Endothelial cell (in vitro differentiated cells): ENCODE measurements around the gene SPG11. TPM values are rescaled to one million over a fixed set of nuclear protein-coding genes. Genes with fewer than 3 reads are reported as not detected.
"Not testable (repeated sequence)": the region's sequence is repeated elsewhere in the genome, so short reads cannot be mapped to it uniquely, and the experiment has no call there.

ENCODE experiments used
- DNase-seq: peaks from one replicate; pipeline ENCODE4 v3.0.0; 2021; ENCODE audit warnings: low spot score
- H3K27ac Mint-ChIP-seq: one replicate; pipeline ENCODE4 v1.8.0; 2021; ENCODE audit warnings: mixed read lengths, inconsistent platforms; ENCODE audit not compliant: unreplicated experiment
- H3K27me3 Mint-ChIP-seq: one replicate; pipeline ENCODE4 v1.8.0; 2021; ENCODE audit warnings: mild to moderate bottlenecking, moderate library complexity, mixed read lengths, inconsistent platforms; ENCODE audit not compliant: unreplicated experiment
- H3K36me3 Mint-ChIP-seq: one replicate; pipeline ENCODE4 v1.8.0; 2021; ENCODE audit warnings: mild to moderate bottlenecking, low read depth, mixed read lengths, inconsistent platforms; ENCODE audit not compliant: unreplicated experiment
- H3K4me1 Mint-ChIP-seq: one replicate; pipeline ENCODE4 v1.8.0; 2021; ENCODE audit warnings: mild to moderate bottlenecking, mixed read lengths, inconsistent platforms; ENCODE audit not compliant: unreplicated experiment
- H3K4me3 Mint-ChIP-seq: one replicate; pipeline ENCODE4 v1.8.0; 2021; ENCODE audit warnings: mild to moderate bottlenecking, mixed read lengths, inconsistent platforms; ENCODE audit not compliant: unreplicated experiment
- H3K9me3 Mint-ChIP-seq: one replicate; pipeline ENCODE4 v1.8.0; 2021; ENCODE audit warnings: mixed read lengths, inconsistent platforms; ENCODE audit not compliant: unreplicated experiment
- CTCF ChIP-seq: fragments of 200-600 bp; sonication (generic); IDR thresholded peaks from one replicate; pipeline ENCODE4 v1.5.0; 2021; ENCODE audit warnings: antibody characterized with exemption; ENCODE audit not compliant: unreplicated experiment
- total RNA-seq: library from RNA; stranded (reverse); fragmentation: NEBNext Ultra II Directional; extraction: Animal tissue kit (Norgen Biotek cat#: 25700); gene quantifications from one replicate; pipeline ENCODE4 v1.2.1, GENCODE V29; 2021; ENCODE audit not compliant: unreplicated experiment

SPG11 gene
- total RNA-seq, 1 donor from 2014 or later, result 37.1 TPM

- Mint-ChIP-seq H3K9me3 (no peaks in the 10 kb centered on the region), H3K27me3 (peaks cover 3% of the 10 kb centered on the region), H3K27ac (peak overlapping the region; percentile 86), H3K36me3 (peaks cover 8% of the 10 kb centered on the region), H3K4me3 (peak overlapping the region; percentile 93), H3K4me1 (peaks cover 12% of the 10 kb centered on the region)
- no peak for TF ChIP-seq CTCF
- peak; percentile 22 for DNase-seq
These were observed 127.8 kb downstream of the SPG11 start for GRCh38 chr15:44535523-44536301.

GRCh38 chr15:44535092-44535491 is 128.4 kb downstream of the SPG11 start:
- peaks cover 3% of the 10 kb centered on the region for H3K27me3 Mint-ChIP-seq
- peaks cover 12% of the 10 kb centered on the region for H3K4me1 Mint-ChIP-seq
- H3K36me3 Mint-ChIP-seq, result peaks cover 8% of the 10 kb centered on the region
- H3K4me3 Mint-ChIP-seq, result peak overlapping the region; percentile 82
- DNase-seq, result no peak
- peak overlapping the region; percentile 32 for H3K27ac Mint-ChIP-seq
- no peak for TF ChIP-seq CTCF
- H3K9me3 Mint-ChIP-seq, result no peaks in the 10 kb centered on the region

GRCh38 chr15:44532689-44533088 is 130.8 kb downstream of the SPG11 start:
- Mint-ChIP-seq H3K4me3 (no peak overlapping the region), H3K9me3 (no peaks in the 10 kb centered on the region), H3K36me3 (peaks cover 3% of the 10 kb centered on the region), H3K27me3 (peaks cover 4% of the 10 kb centered on the region), H3K4me1 (peaks cover 4% of the 10 kb centered on the region), H3K27ac (no peak overlapping the region)
- DNase-seq, result no peak
- no peak for TF ChIP-seq CTCF

GRCh38 chr15:44532275-44532674 is 131.2 kb downstream of the SPG11 start:
- DNase-seq, H3K9me3 Mint-ChIP-seq, H3K4me1 Mint-ChIP-seq, H3K27me3 Mint-ChIP-seq, H3K4me3 Mint-ChIP-seq, H3K36me3 Mint-ChIP-seq, H3K27ac Mint-ChIP-seq: not testable (repeated sequence)

GRCh38 chr15:44530653-44531052 is 132.8 kb downstream of the SPG11 start:
- no peaks in the 10 kb centered on the region for H3K4me1 Mint-ChIP-seq
- H3K4me3 Mint-ChIP-seq, result no peak overlapping the region
- H3K36me3 Mint-ChIP-seq, result peaks cover 3% of the 10 kb centered on the region
- no peak for TF ChIP-seq CTCF
- H3K27ac Mint-ChIP-seq, result no peak overlapping the region
- DNase-seq, result no peak
- no peaks in the 10 kb centered on the region for H3K9me3 Mint-ChIP-seq
- peaks cover 4% of the 10 kb centered on the region for H3K27me3 Mint-ChIP-seq
